Measurements from ENCODE around the gene CACNA1G.

CACNA1G gene

DNA sequence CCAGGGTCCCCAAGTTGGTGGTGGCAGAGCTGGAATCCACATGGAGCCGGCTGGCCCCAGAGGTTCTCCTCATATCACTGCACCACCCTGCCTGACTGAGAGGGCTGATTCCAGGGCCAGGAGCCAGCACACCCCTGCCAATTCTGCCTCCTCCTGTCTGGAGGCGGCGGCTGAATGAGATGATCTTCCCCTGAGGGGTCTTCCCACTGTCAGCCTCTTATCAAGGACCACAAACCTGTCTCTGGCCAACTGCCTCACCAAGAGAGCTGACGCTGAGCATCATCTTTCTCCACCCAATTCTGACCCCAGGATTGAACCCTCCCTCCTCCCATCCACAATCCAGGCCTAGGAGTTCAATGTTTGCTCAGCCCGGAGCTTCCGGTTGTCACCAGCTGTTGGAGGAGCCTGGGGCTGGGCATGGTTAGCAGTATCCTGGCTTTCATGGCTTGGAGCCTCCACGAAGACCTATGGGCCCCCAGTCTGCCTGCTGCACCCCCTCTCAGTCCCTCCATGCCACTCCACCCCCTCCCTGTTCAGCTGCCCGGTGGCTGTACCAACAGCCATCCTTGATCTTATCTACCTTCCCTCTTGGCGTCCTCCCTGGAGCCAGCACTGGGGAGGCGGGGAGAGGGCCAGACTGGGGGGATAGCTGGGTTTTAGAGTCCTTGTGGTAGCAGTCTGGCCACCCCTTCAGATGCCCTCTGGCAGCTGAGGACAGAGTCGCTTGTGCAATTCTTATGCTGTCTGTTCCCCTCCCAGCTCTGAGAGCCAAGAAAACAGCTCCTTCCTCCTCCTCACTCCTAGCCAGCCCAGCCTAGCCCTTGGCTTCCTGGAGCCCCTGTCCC is 99.7 kb downstream of the CACNA1G start:
- no peak for DNase-seq

DNA sequence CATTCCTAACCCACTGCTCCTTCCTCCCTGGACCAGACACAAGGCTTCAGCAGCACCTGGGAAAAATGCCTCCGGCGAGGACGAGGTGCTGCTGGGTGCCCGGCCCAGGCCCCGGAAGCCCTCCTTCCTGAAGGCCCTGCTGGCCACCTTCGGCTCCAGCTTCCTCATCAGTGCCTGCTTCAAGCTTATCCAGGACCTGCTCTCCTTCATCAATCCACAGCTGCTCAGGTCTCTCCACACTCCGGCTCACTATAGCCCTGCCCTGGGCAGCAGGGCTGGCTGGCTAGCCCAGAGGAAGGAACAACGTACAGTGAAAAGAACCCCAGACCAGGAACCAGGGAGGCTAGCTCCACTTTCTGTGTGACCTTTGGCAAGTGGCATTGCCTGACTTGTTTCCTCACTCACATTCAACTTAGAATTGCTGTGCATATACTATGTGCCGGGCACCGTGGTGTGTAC is 100.4 kb downstream of the CACNA1G start:
- no peak for DNase-seq

DNA sequence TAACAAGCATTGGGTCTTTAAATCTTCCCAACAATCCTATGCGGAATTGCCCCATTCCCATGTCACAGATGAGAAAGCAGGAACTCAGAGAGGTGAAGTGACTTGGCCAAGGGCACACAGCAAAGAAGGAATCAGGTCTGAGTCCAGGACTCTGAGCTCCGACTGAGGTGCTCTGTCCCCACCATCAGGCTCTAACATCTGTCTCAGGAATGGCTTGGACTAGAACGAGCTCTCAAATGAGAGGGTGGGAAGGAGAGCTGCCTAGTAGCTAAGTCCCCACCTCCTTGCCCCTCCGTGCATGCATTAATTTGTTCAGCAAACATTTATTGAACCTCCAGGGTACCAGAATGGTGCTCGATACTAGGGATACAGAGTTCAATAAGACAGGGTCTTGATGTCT is 100.8 kb downstream of the CACNA1G start:
- DNase-seq = no peak

DNA sequence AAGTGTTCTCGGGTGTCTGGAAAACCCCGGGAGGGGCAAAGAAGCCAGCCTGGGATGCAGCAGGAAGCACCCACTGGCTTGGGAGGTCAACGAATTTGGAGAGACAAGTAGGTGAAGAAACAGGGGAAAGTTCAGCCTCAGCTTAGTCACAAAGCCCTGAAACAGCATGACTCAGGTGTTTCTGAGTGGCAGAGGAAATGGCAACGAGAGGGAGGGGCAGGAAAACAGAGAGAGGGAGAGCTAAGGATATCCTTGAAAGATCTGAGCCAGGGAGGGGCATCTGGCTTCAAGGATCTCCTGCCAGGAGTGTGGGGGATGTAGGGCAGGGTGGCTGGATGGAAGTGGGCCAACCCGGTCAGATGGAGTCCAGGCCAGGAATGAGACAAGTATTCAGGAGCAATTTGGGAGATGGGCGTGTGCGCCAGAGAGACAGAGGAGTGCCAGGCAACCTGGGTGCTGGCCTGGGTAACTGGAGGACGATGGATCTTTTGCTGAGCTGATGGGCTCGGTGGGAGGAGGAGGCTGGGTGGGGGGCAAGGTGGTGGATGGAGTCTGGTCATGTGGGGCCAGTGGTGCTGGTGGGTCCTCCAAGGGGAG is 101.4 kb downstream of the CACNA1G start:
- DNase-seq = peak; percentile 80

DNA sequence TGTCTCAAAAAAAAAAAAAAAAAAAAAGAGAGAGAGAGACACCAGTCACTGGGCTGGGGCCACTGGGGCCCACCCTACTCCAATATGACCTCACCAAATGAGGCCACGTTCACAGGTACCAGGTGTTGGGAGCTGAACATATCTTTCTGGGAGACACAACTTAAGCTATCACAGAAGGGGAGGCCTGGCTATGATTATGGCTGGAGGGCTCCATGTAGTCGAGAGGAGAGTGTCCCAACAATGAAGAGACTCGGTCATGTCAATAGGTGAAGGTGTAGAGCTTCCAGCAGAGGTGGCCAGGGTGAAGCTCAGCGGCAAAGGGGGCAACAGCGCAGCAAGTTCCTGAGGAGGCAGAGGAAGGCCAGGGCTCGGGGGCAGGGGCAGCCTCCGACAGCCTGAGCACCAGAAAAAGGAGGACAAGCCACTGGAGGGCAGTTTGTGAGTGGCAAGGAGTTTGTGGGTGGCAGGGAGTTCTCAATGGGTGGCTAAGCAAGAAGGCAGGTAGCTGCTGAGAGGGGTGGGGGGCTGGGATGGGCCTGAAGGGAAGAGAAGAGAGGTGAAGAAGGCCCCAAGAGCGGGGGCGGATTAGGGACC is 102.2 kb downstream of the CACNA1G start:
- DNase-seq = no peak

DNA sequence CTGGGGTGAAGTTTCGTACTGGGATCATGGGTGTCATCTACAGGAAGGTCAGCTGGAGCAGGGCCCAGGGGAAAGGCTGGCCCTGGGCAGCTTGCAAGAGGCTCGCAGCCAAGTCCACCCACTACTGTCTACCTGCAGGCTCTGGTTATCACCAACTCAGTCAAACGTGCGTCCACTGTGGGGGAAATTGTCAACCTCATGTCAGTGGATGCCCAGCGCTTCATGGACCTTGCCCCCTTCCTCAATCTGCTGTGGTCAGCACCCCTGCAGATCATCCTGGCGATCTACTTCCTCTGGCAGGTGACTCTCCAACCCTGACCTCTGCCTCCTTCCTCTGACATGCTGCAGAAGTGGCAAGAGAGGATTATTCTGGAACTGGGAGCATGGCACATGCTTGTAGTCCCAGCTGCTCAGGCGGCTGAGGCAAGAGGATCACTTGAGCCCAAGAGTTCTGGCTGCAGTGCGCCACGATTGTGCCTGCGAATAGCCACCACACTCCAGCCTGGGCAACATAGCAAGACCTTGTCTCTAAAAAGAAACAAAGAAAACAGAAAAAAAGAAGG is 103.4 kb downstream of the CACNA1G start:
- no peak for DNase-seq

DNA sequence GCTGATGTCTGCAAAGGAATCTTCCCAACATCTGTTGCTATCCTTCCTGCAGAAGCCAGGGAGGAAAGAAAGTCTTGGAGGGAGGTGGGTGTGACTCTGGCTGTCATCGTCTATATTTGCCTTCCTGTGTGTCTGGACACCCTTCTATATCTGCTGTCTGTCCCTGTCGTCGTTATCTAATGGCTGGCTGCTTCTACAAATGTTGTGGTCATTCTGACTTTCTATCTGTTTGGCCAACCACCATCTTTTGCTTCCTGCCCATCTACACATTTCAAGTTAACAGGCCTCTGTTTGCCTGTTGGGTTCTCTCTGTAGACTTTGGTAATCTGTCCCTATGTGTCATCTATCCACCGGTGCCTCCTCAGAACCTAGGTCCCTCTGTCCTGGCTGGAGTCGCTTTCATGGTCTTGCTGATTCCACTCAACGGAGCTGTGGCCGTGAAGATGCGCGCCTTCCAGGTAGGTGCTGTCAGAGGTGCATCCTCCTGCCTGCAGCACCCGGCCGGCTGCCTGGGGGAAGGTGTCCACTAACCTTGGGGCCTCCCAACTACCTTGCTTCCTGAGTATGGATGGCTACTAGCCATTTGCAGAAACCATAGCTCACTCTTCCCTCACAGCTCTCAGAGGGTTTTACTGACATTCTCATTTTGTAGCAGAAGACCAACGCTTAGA is 104.4 kb downstream of the CACNA1G start:
- DNase-seq = no peak

DNA sequence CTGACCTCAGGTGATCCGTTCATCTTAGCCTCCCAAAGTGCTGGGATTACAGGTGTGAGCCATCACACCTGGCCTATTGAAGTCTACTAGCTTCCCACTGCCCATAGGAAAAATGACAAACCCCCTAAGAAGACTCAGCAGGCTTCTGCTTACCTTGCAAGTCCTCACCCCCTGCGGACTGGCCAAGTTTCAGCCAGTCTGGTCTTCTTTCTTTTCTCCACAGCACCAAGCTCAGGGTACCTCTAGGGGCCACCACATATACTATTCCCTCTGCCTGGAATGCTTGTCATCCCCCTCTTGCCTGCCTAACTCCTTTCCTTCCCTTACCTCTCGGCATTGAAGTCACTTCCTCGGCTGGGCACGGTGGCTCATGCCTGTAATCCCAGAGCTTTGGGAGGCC is 105.3 kb downstream of the CACNA1G start:
- no peak for DNase-seq

DNA sequence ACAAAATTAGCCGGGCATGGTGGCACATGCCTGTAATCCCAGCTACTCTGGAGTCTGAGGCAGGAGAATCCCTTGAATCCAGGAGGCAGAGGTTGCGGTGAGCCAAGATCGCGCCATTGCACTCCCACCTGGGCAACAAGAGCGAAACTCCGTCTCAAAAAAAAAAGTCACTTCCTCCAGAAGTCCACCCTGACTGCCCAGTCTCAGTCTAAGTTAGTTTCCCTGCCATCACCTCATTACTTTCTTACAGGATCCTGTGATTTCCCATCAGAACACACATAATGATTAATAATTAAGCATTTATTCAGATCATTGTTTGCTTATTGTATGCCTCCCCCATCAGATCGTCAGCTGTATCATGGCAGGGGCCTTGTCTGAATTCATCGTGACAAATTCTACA is 105.8 kb downstream of the CACNA1G start:
- DNase-seq = no peak

DNA sequence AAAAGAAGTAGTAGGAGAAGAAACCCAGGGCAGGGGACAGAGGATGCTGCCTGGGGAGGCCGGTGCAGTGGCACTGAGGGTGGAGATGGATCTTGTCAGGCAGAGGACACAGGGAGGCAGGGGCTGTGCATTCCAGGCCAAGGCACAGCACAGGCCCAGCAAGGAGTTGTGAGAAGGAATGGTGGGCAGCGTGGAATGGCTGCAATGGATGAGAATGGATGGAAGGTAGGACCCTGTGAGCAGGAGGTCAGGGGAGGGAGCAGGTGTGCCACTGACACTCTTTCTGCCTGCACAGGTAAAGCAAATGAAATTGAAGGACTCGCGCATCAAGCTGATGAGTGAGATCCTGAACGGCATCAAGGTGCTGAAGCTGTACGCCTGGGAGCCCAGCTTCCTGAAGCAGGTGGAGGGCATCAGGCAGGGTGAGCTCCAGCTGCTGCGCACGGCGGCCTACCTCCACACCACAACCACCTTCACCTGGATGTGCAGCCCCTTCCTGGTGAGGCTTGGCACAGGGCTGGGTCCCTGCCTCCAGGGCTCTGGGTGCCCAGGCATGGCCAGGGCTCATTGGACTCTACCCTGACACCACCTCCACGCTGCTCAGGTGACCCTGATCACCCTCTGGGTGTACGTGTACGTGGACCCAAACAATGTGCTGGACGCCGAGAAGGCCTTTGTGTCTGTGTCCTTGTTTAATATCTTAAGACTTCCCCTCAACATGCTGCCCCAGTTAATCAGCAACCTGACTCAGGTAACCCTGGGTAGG is 106.9 kb downstream of the CACNA1G start:
- DNase-seq = no peak

DNA sequence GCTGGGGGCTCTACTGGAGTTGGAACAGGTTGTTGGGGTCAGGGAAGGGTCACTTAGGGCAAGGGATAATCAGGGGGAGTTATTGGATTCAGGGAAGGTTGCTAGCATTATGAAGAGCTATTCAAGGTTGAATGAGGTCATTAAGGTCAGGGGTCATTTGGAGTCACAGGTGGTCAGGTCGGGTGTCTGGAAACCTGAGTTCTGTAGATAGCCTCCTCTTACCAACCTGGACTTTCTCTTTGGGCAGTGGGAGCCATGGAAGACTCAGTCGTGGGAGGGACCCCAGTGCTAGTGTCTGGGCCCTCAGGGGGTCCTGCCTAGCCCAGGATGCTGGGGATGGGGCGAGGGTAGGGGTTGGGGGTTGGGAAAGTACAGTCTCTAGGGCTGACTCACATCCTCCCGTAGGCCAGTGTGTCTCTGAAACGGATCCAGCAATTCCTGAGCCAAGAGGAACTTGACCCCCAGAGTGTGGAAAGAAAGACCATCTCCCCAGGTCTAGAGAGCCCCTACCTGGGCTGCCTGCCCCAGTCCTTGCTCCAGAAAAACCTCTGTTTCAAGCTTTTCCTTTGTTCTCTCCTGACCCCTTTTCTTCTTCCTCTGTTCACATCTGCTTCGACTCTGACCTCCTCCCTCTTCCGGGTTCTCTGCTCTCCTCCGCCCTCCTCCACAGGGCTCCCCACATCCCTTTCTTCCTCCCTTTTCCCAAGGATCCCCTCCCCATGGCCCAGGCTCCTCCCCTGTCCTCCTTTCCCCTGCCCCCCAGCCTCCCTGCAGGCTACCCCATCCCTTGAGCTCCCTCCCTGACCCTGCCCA is 107.7 kb downstream of the CACNA1G start:
- DNase-seq = no peak

DNA sequence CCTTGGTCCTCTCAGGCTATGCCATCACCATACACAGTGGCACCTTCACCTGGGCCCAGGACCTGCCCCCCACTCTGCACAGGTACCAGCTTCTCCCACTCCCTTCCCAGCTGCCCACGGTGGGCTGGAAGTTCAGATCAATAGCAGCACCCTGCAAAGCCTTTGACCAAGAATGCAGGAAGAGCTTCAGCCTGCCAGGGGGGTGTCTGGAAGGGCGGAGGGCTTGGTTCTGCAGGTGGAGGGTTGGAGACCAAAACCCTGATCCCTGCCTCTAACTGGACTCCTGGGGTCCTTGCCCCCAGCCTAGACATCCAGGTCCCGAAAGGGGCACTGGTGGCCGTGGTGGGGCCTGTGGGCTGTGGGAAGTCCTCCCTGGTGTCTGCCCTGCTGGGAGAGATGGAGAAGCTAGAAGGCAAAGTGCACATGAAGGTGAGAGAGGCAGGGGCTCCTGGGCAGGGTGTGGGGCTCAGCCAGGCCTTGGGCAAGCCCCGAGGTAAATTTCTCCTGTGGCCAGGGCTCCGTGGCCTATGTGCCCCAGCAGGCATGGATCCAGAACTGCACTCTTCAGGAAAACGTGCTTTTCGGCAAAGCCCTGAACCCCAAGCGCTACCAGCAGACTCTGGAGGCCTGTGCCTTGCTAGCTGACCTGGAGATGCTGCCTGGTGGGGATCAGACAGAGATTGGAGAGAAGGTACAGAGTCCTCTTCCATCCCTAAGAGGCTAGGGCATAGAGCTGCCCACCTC is 108.5 kb downstream of the CACNA1G start:
- DNase-seq = no peak

DNA sequence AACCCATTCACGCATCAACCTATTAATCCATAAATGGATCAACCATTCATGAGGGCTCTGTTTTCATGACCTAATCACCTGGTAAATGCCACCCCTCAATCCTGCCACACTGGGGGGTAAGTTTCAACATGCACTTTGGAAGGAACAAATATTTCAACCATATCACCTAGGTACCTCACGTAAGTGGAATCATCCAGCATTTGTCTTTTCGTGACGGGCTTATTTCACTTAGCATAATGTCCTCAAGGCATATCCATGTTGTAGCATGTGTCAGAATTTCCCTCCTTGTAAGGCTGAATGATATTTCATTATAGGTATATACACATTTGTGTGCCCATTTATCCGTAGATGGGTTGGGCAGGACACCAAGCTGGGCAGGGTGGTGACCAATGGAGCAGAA is 111.6 kb downstream of the CACNA1G start:
- DNase-seq = no peak

DNA sequence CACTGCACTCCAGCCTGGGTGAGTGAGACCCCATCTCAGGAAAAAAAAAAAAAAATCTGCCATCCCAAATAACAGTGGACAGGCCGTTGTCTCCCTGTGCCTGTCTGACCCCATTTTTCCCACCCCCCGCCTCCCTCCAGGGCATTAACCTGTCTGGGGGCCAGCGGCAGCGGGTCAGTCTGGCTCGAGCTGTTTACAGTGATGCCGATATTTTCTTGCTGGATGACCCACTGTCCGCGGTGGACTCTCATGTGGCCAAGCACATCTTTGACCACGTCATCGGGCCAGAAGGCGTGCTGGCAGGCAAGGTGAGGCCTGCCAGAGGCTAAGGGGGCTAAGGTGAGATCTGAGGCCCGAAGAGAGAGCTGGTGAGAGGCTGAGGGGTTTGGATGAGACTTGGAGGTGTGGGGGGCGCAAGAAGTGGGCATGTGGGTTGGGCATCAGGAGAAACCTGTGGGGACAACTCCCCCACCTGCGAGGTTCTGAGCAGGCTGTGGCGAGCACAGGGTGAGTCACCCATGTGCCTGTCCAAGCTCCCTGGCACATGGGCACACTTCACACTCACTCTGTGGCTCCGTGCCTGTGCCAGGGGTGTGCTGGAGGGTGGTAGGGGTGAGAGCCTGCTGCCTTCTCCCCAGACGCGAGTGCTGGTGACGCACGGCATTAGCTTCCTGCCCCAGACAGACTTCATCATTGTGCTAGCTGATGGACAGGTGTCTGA is 112.5 kb downstream of the CACNA1G start:
- no peak for DNase-seq

DNA sequence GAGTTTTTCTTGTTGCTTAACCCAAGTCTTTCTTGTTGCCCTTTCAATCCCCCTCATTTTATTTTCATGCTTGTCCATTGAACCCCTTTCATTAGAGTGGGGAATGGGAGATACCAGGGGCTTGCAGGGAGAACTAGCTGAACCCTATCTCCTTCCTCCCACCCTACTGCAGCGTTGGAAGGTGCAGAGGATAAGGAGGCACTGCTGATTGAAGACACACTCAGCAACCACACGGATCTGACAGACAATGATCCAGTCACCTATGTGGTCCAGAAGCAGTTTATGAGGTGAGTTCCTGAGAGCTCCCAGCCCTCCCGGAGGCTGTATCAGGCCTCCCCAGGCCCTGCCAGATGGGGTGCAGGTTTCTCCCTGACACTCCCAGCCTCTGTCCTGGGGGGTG is 114.7 kb downstream of the CACNA1G start:
- DNase-seq = no peak

DNA sequence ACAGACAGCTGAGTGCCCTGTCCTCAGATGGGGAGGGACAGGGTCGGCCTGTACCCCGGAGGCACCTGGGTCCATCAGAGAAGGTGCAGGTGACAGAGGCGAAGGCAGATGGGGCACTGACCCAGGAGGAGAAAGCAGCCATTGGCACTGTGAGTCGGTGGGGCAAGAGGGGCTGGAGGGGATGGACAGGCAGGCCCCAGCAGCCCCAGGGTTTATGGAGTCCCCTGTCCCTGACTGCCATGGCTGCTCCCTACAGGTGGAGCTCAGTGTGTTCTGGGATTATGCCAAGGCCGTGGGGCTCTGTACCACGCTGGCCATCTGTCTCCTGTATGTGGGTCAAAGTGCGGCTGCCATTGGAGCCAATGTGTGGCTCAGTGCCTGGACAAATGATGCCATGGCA is 115.1 kb downstream of the CACNA1G start:
- DNase-seq = no peak

DNA sequence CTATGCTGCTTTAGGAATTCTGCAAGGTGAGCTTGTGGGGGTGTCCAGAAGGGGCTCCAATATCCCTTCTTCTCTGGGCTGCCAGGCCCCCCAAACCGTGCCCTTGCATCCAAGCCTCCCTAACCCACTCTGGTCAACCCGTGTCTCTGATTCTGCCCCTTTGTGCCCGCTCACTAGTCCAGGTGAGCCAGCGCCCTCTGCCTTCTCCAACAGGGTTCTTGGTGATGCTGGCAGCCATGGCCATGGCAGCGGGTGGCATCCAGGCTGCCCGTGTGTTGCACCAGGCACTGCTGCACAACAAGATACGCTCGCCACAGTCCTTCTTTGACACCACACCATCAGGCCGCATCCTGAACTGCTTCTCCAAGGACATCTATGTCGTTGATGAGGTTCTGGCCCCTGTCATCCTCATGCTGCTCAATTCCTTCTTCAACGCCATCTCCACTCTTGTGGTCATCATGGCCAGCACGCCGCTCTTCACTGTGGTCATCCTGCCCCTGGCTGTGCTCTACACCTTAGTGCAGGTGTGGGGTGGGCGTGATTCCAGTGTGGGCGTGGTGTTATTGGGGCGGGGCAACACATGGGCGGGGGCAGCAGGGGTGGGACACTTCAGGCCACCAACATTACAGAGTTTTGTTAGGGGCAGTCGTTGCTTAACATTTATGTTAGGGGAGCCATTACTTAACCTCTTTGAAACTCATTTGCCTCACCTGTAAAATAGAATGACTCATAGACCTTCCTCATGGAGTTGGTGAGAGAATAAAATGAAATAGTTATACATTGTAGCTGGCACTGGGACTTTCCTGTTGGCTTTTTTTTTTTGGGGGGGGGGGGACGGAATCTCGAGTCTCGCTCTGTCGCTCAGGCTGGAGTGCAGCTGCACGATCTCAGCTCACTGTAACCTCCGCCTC is 115.8 kb downstream of the CACNA1G start:
- DNase-seq = no peak
